Stimulated activated CD8-positive, alpha-beta memory T cell treated with anti-CD3 and anti-CD28 coated beads, Interleukin-4, amount 100 ng/mL, for 48 hours (primary cell): ENCODE measurements around the gene C5AR2.
"Not testable (repeated sequence)": the region's sequence is repeated elsewhere in the genome, so short reads cannot be mapped to it uniquely, and the experiment has no call there.

ENCODE experiments used
- DNase-seq: peaks from one replicate; pipeline ENCODE4 v3.0.0-alpha.2; 2020

The C5AR2 gene

DNA sequence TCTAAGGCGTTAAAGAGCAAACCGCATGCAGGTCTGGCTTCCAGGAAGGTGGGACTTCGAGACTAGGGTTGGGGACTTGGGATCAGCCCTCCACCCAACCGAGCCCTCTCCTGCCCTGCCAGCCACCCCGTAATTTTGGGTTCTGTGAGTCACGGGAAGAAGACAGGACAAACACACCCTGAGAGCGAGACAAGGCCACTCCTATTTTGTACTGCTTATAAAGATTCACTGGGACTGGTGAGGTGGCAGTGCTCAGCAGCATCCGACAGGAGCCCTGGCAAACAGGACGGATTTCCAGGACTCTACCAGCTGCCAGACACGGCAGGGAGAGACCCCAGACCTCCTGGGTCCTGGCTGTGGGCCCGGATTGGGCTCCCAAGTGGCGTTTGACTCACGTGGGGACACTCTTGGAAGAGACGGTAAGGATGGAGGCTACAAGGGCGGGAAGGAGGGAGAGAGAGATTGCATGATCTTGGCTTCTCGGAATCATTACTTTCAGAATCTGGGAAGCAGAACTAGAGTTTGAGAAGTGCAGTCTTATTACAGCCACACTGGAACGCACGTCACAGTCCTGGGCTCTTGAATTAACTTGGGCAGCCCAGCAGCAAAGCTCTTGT, at the start of gene C5AR2:
Gene C5AR2, plus strand, starts transcription at position 245 of the 617 bp plus-strand sequence. CDS start 8,625 bp downstream, outside the sequence.
- no peak for DNase-seq

DNA sequence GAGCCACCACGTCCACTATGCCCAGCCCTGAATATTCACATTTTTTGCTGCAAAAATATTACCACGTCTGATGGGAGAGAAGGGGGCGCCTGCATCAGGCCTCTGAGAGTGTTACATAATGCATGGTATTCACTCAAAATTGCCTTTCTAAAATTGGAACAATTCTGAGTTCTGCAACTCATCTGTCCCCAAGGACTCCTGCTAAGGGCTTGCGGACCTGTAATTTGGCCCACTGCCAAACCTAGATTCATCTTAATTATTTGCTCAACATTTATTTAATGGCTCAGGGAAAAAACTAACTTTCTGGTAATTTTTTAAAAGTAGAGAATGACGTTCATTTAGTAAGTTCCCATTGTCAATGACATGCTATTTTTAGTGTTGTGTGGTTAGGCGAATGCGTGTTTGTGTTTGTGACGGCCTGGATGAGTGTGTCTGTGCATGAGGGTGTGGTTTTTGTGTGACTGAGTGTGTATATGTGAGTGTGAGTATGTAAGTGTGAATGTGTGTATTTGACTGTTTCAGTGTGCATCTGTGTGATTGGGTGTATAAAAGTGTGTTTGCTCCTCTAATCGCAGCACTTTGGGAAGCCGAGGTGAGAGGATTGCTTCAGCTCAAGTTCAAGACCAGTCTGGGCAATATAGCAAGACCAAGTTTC, 48.4 kb upstream of the C5AR2 start:
- DNase-seq = no peak

DNA sequence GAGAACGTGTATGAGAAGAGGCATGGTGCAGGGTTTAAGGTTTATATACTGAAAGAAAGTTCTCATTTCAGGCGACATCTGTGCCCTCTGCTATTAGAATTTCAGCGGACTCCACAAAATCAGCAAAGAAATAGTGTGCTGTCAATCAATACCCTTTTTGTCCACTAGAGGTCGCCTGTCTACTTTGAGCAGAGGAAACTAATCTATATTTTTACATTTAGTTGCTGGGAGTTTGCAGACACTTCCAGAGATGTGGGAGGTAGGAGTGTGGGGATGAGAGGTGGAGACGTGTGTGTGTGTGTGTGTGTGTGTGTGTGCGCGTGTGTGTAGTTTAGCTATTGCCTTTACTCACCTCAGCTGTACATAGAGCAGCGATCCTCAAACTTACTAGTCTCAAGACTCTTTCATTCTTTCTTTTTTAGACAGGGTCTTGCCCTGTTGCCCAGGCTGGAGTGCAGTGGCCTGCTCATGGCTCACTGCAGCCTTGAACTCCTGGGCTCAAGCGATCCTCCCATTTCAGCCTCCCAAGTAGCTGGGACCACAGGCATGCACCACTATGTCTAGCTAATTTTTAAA, 47.6 kb upstream of the C5AR2 start:
- peak; percentile 47 for DNase-seq

DNA sequence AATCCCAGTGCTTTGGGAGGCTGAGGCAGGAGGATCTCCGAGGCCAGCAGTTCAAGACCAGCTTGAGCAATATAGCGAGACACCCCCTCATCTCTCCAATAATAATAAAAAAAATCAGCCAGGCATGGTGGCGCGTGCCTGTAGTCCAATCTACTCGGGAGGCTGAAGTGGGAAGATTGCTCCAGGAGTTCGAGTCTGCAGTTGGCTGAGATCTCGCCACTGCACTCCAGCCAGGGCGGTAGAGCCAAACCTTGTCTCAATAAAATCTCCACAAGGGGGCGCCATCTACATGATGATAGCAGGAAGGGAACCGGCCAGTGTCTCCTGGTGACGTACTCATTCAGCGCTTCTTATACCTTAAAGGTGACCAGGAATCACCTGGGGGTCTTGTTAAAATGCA, 35.9 kb upstream of the C5AR2 start:
- peak; percentile 85 for DNase-seq

DNA sequence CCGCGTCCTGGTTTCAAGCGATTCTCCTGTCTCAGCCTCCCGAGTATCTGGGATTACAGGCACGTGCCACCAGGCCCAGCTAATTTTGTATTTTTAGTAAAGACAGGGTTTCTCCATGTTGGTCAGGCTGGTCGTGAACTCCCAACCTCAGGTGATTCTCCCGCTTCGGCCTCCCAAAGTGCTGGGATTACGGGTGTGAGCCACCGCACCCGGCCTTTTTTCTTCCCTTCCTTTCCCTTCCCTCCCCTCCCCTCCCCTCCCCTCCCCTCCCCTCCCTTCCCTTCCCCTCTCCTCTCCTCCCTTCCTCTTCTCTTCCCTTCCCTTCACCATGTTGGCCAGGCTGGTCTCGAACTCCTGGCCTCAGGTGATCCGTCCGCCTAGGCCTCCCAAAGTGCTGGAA, 31.1 kb upstream of the C5AR2 start:
- not testable (repeated sequence) for DNase-seq

DNA sequence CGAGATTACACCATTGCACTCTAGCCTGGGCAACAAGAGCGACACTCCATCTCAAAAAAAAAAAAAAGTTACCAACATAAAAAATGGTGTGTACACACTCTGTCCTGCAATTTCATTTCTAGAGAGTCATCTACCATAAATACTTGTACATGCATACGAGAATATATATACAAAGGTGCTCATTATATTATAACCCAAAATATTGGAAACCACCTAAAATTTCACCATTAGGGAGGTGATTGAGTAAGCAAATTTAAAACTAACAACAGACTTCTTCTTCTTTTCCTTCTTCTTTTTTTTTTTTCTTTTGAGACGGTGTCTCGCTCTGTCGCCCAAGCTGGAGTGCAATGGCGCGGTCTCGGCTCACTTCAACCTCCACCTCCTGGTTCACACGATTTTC, 29.7 kb upstream of the C5AR2 start:
- no peak for DNase-seq

DNA sequence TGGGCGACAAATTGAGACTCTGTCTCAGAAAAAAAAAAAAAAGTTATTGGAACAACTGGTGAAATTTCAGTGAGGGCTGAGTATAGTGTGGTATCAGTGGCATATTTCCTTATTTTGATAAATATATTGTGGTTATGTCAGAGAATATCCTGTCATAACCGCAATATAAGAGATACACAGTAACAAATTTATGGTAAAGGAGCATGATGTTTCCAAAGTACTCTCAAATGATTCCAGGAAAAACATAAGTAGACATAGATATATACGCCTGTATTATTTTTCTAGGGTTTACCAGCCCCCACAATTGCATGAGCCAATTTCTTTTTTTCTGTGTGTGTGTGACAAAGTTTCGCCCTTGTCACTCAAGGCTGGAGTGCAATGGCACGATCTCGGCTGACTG, 28.0 kb upstream of the C5AR2 start:
- DNase-seq = no peak

DNA sequence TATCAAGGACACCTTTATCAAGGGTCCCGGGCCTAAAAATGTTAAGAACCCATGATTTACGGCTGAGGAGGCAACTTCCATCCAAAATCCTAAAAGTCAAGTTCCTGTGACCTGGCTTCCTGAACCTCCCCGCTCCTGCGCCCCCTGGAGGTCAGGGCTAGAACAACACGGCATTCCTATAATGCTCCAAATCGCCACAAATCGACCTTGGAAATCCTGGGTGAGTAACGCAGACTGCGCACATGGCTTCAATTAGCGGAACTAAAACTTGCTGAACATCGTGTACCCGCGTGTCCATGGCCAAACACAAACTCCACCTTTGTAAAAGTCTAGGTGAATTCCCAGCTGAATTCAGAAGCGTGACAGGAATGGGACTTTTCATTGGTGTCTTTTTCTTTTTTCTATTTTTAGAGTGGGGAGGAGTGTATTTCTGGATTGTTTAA, 26.6 kb upstream of the C5AR2 start:
- peak; percentile 80 for DNase-seq

DNA sequence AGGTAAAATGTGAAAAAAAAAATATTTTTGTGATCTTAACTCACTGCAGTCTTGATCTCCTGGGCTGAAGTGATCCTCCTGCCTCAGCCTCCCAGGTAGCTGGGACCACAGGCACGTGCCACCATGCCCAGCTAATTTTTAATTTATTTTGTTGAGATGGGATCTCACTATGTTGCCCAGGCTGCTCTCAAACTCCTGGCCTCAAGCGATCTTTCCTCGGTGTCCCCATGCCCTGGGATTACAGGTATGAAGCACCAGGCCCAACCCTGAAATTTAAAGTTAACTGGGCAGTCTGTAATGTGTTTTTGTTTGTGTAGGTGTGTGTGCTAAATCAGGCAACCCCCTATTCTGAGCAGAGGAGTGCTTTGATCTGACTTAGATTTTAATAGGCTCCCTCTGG, 25.7 kb upstream of the C5AR2 start:
- no peak for DNase-seq

DNA sequence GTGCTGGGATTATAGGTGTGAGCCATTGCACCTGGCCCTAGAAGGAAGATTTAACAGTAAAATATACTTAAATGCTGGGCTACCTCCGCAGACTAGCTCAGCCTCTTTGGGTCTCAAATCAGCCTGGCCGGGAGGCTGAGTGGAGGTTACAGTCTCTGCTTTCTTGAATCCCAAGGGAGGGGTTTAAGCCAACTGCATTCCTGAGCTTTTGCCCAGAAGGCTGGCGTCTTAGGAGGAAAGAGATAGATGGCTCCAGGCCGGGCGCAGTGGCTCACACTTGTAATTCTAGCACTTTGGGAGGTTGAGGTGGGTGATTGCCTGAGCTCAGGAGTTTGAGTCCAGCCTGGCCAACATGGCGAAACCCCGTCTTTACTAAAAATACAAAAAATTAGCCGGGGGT, 22.9 kb upstream of the C5AR2 start:
- DNase-seq = no peak

DNA sequence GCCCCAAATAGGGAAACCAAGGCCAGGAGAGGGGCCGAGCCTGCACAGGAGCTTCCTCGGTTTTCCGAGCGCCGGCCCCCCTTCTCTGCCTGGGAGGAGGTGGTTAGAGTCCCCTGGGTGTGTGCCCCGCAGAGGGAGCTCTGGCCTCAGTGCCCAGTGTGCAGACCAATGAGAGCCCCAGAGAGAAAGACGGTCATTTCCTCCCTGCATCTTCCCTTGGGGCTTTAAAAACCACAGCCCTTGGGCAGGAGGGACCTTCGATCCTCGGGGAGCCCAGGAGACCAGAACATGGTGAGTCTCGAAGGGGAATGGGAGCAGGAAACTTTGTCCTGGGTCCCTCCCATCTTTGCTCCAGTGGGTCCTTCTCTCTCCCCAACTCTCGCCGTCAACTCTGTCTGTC, 22.4 kb upstream of the C5AR2 start, which contains the start of gene C5AR1:
Gene C5AR1, plus strand, starts transcription at position 254 of the 400 bp plus-strand sequence. Its CDS starts 35 bp downstream, at position 289.
- no peak for DNase-seq

DNA sequence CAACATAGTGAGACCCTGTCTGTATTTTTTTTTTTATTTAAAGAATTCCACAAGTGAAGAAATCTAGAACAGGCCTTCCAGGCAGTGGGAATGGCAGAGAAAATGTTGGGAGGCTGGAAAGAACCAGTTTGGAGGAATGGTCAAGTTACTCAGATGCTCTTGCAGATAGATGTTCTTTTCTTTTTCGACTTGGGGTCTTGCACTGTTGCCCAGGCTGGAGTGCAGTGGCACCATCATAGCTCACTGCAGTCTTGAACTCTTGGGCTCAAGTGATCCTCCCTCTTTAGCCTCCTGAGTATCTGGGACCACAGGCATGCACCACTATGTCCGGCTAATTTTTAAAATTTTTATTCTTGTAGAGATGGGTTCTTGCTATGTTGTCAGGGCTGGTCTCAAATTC, 21.7 kb upstream of the C5AR2 start:
- DNase-seq = no peak

DNA sequence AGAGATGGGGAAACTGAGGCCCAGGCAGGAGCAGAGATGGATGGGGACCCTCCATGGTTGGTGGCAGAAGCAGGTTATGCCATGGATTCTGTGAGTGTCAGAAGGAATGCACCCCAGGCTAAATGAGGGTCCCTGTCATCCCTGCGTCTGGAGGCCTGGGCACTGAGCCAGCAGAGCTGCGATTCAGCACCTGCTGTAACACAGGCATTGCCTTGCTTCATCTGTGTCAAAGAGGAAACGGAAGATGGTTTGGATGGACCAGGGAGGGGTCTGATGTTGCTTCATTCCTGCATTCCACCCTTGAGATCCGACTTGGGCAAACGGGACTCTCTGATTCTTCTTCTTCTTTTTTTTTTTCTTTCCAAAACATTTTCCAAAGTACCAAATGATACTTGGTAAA, 21.2 kb upstream of the C5AR2 start:
- DNase-seq = no peak

DNA sequence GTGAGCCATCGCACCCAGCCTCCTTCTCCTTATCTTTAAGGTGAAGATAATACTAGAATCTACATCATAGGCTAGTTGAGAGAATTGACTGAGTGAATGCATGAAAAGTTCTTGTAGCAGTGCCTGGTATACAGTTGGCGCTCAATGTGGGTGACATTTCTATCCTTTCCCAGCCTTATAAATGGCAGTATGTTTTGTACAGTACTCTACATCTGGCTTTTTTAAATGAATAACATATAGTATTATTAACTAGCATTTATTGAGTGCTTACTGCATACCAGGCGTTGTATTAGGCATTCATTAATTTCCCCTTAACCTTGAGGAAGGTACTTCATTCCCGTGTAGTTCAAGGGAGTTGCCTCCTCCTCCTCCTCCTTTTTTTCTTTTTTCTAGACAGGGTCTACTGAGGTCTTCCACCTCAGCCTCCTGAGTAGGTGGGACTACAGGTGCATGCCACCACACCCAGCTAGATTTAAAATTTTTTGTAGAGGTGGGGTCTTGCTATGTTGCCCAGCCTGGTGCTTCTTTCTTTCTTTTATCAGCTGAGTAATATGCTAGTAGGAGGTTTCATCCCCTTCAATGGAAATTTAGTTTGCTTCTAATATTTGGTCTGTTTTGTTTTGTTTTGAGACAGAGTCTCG, 19.5 kb upstream of the C5AR2 start:
- DNase-seq = no peak

DNA sequence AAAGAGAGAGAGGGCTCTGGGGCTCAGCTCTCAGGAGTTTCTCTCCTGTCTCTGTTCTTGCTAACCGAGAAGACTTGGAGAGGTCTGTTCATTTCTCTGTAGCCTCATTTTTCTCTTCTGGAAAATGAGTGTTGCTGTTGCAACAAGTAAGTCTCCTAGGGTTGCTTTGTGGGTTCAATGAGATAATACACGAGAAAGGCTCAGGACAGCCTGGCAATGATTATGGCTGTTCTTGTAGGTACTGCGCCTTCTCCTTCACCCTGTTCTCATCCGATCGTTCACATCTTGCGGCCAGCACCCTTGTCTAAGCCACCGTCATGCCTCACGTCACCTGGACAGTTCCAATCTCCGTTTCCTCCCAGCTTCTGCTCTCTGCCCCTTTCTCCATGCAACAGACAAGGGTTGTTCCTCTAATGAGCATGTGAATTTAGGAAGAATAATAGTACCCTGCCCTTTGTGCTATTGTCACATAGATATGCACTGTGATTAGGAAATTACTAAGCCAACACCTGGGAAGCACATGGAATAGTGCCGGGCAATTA, 18.1 kb upstream of the C5AR2 start:
- DNase-seq = no peak

DNA sequence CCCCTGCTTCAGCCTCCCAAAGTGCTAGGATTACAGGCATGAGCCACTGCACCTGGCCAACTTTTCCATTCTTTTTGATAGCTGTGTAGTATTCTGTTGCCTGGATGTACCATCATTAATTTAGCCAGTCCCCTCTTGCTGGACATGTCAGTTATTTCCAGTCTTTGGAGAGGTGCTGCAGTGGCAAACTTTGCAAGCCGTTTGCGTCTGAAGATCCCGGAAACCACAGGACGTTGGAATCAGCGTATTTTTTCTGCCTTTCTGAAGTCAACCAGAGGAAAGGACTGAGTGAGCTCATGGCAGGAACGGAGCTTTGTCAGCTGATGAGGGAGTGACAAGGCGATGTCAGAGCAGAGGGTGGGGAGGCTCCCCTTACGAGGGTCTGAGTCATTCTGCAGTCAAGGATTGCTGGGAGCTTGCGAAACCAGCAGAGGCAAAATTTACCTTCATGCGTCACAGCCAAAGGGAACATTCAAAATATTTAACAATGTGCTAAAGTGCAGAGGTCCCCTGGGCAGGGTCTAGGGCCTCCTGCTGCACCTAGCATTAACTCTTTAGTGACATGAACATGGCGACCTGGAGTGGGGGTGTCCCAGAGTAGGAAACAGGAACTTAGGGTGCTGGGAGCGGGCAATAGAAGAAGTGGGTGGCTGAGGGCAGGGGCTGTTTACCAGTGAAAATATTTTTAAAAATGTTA, 16.7 kb upstream of the C5AR2 start:
- DNase-seq = peak; percentile 55

DNA sequence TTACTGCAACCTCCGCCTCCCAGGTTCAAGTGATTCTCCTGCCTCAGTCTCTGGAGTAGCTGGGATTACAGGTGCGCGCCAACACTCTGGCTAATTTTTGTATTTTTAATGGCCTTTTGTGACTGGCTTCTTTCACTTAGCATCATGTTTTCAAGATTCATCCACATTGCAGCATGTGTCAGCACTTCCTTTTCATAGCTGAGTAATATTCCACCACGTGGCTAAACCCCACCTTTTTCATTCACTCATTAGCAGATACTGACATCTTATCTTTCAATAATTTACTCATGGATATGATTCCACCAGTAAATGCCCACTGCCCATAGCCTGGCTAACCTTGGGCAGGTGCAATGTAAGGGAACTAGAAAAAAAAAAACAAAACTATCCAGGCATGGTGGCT, 15.5 kb upstream of the C5AR2 start:
- DNase-seq = no peak

DNA sequence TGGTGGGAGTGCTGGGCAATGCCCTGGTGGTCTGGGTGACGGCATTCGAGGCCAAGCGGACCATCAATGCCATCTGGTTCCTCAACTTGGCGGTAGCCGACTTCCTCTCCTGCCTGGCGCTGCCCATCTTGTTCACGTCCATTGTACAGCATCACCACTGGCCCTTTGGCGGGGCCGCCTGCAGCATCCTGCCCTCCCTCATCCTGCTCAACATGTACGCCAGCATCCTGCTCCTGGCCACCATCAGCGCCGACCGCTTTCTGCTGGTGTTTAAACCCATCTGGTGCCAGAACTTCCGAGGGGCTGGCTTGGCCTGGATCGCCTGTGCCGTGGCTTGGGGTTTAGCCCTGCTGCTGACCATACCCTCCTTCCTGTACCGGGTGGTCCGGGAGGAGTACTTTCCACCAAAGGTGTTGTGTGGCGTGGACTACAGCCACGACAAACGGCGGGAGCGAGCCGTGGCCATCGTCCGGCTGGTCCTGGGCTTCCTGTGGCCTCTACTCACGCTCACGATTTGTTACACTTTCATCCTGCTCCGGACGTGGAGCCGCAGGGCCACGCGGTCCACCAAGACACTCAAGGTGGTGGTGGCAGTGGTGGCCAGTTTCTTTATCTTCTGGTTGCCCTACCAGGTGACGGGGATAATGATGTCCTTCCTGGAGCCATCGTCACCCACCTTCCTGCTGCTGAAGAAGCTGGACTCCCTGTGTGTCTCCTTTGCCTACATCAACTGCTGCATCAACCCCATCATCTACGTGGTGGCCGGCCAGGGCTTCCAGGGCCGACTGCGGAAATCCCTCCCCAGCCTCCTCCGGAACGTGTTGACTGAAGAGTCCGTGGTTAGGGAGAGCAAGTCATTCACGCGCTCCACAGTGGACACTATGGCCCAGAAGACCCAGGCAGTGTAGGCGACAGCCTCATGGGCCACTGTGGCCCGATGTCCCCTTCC, 11.8 kb upstream of the C5AR2 start:
- DNase-seq = no peak

DNA sequence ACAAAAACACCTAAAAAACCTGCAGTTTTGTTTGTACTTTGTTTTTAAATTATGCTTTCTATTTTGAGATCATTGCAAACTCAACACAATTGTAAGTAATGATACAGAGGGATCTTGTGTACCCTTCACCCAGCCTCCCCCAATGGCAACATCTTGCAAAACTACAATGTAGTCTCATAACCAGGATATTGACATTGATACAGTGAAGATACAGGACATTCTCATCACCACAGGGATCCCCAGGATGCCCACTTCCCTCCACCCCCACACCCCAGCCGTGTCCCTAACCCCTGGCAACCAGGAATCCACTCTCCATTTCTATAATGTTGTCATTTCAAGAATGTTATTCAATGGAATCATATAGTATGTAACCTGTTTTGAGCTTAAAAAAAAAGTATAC, 10.3 kb upstream of the C5AR2 start:
- DNase-seq = no peak

DNA sequence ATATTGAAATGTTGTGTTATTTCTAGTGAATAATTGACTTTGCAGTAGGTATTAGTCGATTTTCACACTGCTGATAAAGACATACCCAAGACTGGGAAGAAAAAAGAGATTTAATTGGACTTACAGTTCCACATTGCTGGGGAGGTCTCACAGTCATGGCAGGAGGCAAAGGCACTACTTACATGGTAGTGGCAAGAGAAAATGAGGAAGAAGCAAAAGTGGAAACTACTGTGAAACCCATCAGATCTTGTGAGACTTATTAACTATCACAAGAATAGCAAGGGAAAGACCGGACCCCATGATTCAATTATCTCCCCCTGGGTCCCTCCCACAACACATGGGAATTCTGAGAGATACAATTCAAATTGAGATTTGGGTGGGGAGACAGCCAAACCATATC, 9.9 kb upstream of the C5AR2 start:
- DNase-seq = no peak

DNA sequence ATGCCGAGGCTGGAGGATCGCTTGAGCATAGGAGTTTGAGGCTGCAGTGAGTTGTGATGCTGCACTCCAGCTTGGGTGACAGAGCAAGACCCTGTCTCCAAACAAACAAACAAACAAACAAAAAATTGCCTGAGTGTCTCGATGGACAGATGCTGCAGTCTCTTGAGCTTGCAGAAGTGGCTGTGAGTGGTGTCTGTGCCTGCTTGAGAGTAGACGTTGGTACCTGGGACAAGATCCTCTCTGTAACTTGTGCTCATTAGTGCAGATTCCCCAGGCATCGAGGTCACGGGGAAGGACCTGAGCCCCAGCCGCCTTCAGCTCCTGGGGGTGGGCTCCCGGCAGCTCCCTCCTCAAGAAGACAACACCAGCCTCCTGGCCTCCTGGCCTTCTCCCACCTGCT, 8.6 kb upstream of the C5AR2 start:
- DNase-seq = no peak

DNA sequence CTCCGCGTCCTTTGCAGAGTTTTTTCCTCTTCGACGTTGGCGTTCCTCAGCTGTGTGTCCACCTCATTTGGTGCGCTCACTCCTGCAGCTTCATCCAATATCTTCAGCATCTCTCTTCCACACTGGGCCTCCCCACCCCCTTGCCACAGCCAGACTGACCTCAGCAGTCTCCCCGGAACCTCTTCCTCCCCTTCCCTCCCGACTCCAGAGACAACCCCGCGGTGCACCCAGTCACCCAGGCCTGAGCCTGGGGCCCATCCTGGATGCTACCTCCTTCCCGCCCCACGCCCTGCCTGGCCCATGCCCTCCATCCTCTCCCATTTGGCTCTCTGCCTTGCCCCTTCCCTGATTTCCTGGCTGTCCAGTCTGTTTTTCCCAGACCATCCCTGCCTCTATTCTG, 8.1 kb upstream of the C5AR2 start:
- no peak for DNase-seq
